Measurements from ENCODE around the gene PLEKHN1. TPM values are rescaled to one million over a fixed set of nuclear protein-coding genes. Genes with fewer than 3 reads are reported as not detected.
A peak's percentile ranks its signal among the peaks of the same experiment; 100 is the strongest.
"Not testable (repeated sequence)": the region's sequence is repeated elsewhere in the genome, so short reads cannot be mapped to it uniquely, and the experiment has no call there.

The PLEKHN1 gene
- total and polyA plus RNA-seq, 8 donors = 0.16 to 2.8 (median 0.47) TPM

DNA sequence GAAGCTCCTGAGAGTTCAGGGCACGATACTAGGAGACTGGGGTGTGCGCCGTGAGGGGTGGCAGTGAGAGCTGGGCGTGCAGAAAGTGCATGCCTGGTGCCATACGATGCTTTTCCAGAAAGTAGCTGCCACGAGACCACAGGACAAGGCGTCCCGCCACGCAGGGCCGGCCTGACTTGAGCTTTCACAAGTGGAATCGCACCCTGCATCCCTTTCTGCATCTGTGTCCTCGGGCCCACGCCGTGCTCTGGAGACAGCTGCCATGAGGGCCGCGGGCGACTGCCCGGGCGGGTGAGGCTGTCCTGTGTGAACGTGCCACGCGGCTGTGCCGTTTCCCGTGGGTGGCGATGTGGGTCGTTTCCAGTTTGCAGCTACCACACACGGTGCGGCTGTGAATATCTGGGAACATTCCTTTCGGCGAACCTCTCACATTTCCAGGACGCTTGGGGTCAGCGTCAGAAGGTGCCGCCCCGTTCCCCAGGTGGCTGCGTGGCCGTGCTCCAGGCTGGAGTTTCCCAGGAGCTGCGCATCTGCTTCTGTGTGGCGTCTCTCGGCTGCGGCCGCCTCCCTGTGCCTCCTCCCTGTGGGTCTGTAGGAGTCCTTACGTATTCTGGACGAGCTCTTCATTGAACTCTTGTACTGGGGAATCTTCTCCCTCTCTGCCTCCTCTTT, 16.6 kb downstream of the PLEKHN1 start:
- H3K4me3 ChIP-seq = no peak overlapping the region
- intact Hi-C loops (cut with DNase I) = loop anchor here (2.0 to 10.0 kb wide), 4 partner anchors 80 to 302 kb away; partner anchors contain the start of gene SCNN1D (in 1 of the 3)
- no peaks in the 10 kb centered on the region for H3K9me3 ChIP-seq
- H3K4me1 ChIP-seq = no peaks in the 10 kb centered on the region
- ATAC-seq (no peak), DNase-seq (peak in 1 of 6 donors; percentile 45), FAIRE-seq (no peak)
- TF ChIP-seq, protein P1, sequence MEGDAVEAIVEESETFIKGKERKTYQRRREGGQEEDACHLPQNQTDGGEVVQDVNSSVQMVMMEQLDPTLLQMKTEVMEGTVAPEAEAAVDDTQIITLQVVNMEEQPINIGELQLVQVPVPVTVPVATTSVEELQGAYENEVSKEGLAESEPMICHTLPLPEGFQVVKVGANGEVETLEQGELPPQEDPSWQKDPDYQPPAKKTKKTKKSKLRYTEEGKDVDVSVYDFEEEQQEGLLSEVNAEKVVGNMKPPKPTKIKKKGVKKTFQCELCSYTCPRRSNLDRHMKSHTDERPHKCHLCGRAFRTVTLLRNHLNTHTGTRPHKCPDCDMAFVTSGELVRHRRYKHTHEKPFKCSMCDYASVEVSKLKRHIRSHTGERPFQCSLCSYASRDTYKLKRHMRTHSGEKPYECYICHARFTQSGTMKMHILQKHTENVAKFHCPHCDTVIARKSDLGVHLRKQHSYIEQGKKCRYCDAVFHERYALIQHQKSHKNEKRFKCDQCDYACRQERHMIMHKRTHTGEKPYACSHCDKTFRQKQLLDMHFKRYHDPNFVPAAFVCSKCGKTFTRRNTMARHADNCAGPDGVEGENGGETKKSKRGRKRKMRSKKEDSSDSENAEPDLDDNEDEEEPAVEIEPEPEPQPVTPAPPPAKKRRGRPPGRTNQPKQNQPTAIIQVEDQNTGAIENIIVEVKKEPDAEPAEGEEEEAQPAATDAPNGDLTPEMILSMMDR (IDR thresholded peaks at IDR 0.05) = no peak
- no peak overlapping the region for H3K27ac ChIP-seq
- WGBS, 2 donors = 54 to 68% methylated on average over 43 of the region's 43 CpGs
- no peaks in the 10 kb centered on the region for H3K36me3 ChIP-seq
- no peaks in the 10 kb centered on the region for H3K27me3 ChIP-seq

GRCh38 chr1:983798-984475, 17.7 kb downstream of the PLEKHN1 start:
- no peak overlapping the region for H3K27ac ChIP-seq
- no peaks in the 10 kb centered on the region for H3K36me3 ChIP-seq
- ATAC-seq (peak; percentile 61 to 92 (median 84)), DNase-seq (peak; percentile 26 to 85 (median 60)), FAIRE-seq (no peak)
- no peaks in the 10 kb centered on the region for H3K9me3 ChIP-seq
- H3K4me1 ChIP-seq = no peaks in the 10 kb centered on the region
- H3K27me3 ChIP-seq = no peaks in the 10 kb centered on the region
- intact Hi-C loops (cut with DNase I) = loop anchor here (2.0 to 10.0 kb wide), 4 partner anchors 79 to 301 kb away; partner anchors contain the start of gene SCNN1D (in 1 of the 3)
- TF ChIP-seq, protein P1 (IDR thresholded peaks at IDR 0.05) = peak; percentile 82 to 96 (median 86)
- no peak overlapping the region for H3K4me3 ChIP-seq
- 14% methylated on average over 29 of the region's 29 CpGs for WGBS, 2 donors

- H3K4me1 ChIP-seq = no peaks in the 10 kb centered on the region
- no peaks in the 10 kb centered on the region for H3K27me3 ChIP-seq
- intact Hi-C loops (cut with DNase I) = loop anchor here (5.0 to 10.0 kb wide), 3 partner anchors 80 to 300 kb away; partner anchors contain the start of gene SCNN1D (in 1 of the 3)
- H3K27ac ChIP-seq = no peak overlapping the region
- no peaks in the 10 kb centered on the region for H3K9me3 ChIP-seq
- 40 to 46% methylated on average over 12 of the region's 12 CpGs for WGBS, 2 donors
- ATAC-seq = peak in 1 of 4 donors; percentile 23
- H3K4me3 ChIP-seq = no peak overlapping the region
- FAIRE-seq = no peak
- DNase-seq = no peak
- TF ChIP-seq, protein P1 (IDR thresholded peaks at IDR 0.05) = peak in 1 of 4 donors; percentile 1
- H3K36me3 ChIP-seq = no peaks in the 10 kb centered on the region
Observed at GRCh38 chr1:984476-984814, 18.2 kb downstream of the PLEKHN1 start.

DNA sequence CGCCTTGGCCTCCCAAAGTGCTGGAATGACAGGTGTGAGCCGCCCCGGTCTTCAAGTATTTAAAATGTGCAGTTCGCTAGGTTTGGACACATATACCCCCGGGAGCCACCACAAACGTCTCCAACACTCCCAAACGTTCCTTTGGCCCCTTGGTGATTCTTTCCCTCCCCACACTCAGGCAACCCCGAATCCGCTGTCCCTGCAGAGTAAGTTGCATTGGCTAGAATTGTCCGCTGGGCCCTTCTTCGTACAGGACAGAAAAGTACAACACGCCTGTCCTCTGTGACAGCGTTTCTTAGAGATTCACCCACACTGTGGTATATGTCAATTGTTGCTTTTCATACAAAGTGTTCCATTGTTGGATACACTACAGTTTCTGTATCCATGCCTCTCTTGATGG, 18.8 kb downstream of the PLEKHN1 start:
- intact Hi-C loops (cut with DNase I) = loop anchor here in 2 of 3 donors (10.0 kb wide), 2 partner anchors 80 to 300 kb away; partner anchors contain the start of gene SCNN1D (in 1 of the 2)
- no peak overlapping the region for H3K4me3 ChIP-seq

DNA sequence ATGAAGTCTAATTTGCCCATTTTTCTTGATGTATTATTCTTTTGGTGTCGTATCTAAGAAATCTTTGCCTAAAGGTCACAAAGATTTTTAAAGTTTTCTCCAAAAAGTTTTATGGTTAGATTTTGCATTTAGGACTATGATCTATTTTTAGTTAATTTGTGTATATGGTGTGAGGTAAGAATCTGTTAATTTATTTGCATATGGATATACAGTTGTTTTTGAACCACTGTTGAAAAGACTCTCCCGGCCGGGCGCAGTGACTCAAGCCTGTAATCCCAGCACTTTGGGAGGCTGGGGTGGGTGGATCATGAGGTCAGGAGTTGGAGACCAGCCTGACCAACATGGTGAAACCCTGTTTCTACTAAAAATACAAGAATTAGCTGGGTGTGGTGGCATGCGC, 21.8 kb downstream of the PLEKHN1 start:
- H3K9me3 ChIP-seq, H3K4me1 ChIP-seq, ATAC-seq, H3K4me3 ChIP-seq, DNase-seq, FAIRE-seq, H3K36me3 ChIP-seq, H3K27ac ChIP-seq, H3K27me3 ChIP-seq: not testable (repeated sequence)
- WGBS, 2 donors = 79 to 89% methylated on average over 5 of the region's 5 CpGs
- intact Hi-C loops (cut with DNase I) = loop anchor here in 2 of 3 donors (10.0 kb wide), 2 partner anchors 77 to 297 kb away; partner anchors contain the start of gene SCNN1D (in 1 of the 2)

More for the DNA sequence above, 18.8 kb downstream of the PLEKHN1 start:
- no peaks in the 10 kb centered on the region for H3K9me3 ChIP-seq
- ATAC-seq (no peak), FAIRE-seq (no peak), DNase-seq (no peak)
- TF ChIP-seq, protein P1 (IDR thresholded peaks at IDR 0.05) = no peak
- WGBS, 2 donors = 65 to 71% methylated on average over 13 of the region's 13 CpGs
- H3K27me3 ChIP-seq = no peaks in the 10 kb centered on the region
- H3K4me1 ChIP-seq = no peaks in the 10 kb centered on the region
- H3K27ac ChIP-seq = no peak overlapping the region
- no peaks in the 10 kb centered on the region for H3K36me3 ChIP-seq

GRCh38 chr1:991275-991674, 25.0 kb downstream of the PLEKHN1 start:
- H3K36me3 ChIP-seq; ATAC-seq; FAIRE-seq; H3K27me3 ChIP-seq; H3K4me1 ChIP-seq; H3K27ac ChIP-seq; intact Hi-C loops (cut with DNase I); H3K9me3 ChIP-seq; H3K4me3 ChIP-seq; DNase-seq: not testable (repeated sequence)
- 89 to 93% methylated on average over 6 of the region's 6 CpGs for WGBS, 2 donors
